NCI-H345 (cell line): Measurements from ENCODE around the gene P2RY14.
A peak's percentile ranks its signal among the peaks of the same experiment; 100 is the strongest.

Source experiments
- DNase-seq: peaks from one replicate; lab custom pipeline; 2025; lab: John Stamatoyannopoulos, UW

P2RY14 gene

GRCh38 chr3:151300539-151300938 lies 22.2 kb upstream of the P2RY14 start:
- DNase-seq, result no peak

DNA sequence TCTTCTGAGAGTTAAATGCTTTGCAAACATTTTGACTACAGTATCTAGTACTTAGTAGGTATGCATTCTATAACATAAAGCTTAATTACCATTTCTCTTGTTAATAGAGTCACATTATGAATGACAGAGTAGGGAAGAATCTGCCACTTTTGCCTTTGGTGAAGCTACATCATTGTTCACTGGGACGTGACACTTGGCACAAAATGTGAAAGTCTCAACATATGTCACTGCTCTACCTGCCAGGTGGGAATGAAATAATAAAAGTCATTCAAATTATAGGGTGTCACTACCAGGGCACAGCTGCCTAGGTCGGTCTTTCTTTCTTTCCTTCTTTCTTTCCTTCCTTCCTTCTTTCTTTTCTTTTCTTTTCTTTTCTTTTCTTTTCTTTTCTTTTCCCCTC lies 20.7 kb upstream of the P2RY14 start:
- no peak for DNase-seq

DNA sequence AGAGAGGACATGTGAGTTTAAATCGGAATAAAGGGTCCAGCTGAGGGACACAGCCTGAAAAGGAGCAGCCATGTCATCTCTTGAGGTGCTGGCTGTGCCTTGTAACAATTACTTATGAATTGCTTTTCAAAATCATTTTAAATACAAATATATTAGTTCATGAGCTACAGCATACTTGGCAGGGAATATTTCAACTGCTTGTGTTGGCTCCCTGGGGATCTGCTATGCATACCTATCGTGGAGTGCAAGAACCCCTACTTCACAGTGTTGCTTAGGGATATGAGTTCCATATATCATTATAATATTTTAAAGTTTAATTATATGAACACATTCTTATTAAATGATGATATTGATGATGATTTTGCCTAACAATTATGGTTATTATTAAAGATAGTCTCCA lies 19.1 kb upstream of the P2RY14 start:
- no peak for DNase-seq

DNA sequence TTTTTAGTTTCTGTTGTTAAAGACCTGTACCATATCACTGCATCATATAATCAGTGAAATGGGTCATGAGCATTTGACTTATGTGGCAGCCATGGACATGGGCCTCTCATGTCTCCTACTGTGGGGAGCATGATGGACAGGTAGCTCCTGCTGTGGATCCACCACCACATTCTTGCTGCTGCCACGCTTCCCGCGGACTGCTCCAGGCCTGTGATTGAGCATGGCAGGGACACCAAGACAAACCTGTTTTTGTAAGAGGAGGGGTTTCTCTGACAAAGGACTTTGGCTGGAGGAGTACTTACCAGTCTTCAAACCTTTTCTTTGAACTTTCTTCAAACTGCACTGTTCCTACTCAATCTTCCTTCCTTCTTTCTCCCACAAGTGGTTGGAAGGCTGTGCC lies 17.9 kb upstream of the P2RY14 start:
- no peak for DNase-seq

DNA sequence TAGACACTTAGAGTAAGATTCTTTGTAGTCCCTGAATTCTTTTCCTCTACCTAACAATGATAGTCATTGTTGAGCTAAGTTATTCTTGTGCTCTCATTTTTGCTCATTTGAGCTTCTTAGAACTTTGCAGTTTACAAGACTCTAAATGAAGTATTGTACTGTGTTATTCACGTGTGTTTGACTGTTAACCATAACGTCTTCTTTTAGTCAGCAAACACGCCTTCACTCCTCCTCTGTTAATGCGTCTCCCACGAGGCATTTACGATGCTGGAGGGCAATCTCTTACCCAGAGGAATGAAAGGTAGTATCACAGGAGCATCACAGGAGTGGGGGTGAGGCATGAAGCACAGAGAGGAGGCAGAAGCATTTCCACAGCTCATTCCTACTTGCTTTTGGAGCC lies 14.8 kb upstream of the P2RY14 start:
- no peak for DNase-seq

GRCh38 chr3:151290673-151291072 lies 12.3 kb upstream of the P2RY14 start:
- no peak for DNase-seq

GRCh38 chr3:151289445-151289844 lies 11.1 kb upstream of the P2RY14 start:
- DNase-seq, result no peak

DNA sequence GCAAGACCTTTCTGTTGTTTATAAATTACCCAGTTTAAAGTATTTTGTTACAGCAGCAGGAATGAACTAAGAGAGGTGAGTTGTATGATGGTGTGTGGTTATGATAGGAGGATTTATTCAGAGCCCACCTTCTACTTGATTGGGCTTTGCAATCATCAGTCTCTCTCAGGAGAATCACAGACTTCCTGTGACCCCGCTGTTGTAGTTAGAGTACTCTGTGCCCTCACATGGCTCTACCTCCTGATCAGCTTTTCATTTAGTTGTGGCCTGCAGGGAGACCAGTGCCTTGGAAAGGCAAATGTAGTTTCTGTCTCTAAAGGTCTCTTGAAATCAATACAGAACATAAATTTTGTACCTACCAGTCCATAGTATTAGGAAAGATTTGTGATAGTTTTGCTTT lies 7.6 kb upstream of the P2RY14 start:
- no peak for DNase-seq

GRCh38 chr3:151283907-151284461 lies 5.6 kb upstream of the P2RY14 start:
- no peak for DNase-seq

GRCh38 chr3:151283387-151283786 lies 5.0 kb upstream of the P2RY14 start:
- no peak for DNase-seq

DNA sequence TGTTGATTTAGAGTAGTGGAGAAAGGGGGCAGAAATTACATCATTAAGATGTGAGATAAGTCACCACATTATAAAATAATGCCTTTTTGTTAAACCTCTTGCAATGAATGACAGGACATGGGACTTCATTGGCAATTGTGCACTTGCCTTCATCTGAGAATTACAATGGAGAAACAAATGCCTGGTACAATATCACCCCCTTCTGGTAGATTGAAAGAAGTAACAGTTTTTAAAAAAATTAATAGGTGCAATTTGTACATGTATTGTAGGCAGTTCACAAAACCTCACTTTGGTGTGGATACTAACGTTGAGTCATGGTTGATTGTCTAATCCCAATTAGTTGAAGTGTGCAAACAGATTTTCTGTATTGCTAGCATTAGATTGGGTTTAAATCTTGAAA lies 4.6 kb upstream of the P2RY14 start:
- peak; percentile 6 for DNase-seq

GRCh38 chr3:151281671-151282324 lies 3.5 kb upstream of the P2RY14 start:
- no peak for DNase-seq

DNA sequence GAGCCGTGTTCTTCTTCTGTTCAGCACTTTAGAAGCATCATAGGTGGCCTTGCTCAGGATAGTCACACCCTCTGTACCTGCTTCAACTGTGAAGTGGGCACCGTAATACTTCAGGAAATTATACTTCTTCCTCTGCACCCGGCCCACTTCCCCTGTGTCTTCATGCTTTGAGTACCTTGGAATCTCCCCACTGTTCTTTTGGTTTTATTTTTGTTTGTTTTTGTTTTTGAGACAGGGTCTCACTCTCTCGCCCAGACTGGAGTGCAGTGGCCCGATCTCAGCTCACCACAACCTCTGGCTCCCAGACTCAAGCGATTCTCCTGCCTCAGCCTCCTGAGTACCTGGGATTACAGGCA lies 1.7 kb downstream of the P2RY14 start:
- DNase-seq, result no peak

DNA sequence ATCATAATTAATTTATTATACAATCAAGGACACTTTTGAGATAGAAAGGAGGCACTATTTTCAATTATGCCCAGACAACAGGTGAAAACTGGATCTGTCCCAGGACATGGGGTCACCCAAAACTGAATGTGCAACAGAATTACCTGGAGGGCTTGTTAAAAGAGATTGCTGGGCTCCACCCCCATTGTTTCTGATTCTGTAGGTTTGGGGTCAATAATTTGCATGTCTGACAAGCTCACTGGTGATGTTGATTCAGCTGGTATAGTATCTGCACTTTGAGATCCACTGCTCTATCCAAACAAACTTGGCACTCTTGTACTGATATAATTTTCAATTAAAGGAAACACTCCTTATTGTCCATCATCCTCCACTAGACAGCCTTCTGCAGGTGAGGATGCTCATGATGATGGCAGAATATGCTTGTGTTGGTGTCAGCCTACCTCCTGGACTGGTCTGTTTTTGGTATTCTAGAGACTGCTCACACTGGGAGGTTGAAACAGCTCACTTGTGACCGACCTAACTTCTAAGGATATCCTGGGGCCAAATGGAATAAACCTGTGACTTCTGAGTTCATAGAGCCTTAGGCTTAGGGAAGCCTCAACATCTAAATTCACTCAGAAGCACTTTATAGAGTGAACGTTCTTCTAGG lies 2.2 kb downstream of the P2RY14 start:
- DNase-seq, result no peak

DNA sequence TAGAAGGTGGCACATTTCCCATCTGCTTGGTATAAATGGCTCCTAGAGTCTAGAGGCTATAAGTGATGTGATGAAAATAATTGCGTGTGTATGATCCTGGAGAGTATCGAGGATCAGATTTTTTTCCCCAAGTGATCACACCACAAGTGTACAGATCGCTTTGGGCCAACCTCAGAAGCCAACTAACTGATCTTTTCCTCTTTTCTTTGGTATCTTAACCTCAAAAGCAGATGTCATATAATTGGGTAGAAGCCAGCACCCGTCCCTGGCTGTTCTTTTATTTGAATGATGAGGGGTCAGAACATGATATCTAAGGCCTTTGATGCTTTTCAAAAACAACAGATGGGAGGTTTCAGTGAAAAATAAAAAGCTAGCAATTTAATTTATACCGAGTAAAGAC lies 3.3 kb downstream of the P2RY14 start:
- DNase-seq, result no peak

GRCh38 chr3:151269631-151270030 lies 8.7 kb downstream of the P2RY14 start:
- no peak for DNase-seq

DNA sequence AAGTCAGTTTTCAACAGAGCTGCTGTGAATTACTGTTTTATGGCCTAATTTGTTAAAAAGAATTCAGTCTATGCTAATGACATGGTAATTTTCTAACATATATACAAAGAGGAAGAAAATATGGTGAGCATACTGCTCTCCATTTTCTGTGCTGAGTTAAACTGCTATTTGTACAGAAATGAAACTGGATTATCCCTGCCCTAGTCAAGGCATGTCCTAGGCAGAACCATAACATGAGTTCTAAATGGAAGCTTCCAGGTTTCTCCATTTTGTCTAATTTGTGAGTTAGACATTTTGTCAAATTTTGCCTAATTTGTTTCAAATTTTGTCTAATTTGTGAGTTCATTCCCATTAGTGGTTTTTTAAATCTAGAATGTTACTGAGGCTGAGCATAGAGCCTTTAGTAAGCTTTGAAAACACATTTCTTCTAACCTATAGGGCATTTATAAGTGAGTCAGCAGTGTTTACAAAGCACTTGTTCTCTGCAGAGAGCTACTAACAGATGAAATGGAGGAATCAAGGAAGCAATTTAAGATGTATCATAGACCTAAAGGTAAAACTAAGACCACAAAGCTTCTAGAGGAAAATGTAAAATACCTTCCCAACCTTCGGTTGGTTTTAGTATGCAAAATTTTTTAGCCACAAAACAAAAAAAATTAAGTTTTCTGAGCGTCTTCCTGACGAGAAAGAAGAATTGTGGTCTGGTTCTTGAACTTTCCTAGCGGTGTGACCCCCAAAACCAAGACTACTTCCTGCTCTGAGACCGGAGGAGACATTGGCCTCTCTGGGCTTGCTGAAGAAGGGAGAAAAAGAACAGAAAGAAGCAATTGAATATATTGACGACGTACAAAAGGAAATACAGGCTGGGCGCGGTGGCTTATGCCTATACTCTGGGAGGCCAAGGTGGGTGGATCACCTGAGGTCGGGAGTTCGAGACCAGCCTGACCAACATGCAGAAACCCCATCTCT lies 9.8 kb downstream of the P2RY14 start:
- no peak for DNase-seq

DNA sequence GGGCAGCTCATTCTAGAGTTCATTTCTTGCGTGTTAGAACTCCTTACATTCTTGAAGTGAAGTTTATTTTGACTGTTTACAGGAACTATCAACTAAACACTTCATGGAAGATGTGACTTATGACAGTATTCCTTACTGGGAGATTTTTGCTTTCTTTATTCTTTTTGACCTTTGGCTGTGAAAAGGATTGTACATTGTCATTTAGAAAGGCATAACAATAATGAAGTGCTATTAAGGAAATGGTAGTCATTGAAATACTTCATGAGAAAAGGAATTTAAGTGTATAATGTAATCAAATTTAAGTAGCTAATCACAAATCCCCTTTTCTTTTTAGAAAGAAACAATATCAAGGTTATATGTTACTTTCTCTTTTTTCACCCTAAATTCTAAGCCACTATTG lies 11.3 kb downstream of the P2RY14 start:
- DNase-seq, result no peak

DNA sequence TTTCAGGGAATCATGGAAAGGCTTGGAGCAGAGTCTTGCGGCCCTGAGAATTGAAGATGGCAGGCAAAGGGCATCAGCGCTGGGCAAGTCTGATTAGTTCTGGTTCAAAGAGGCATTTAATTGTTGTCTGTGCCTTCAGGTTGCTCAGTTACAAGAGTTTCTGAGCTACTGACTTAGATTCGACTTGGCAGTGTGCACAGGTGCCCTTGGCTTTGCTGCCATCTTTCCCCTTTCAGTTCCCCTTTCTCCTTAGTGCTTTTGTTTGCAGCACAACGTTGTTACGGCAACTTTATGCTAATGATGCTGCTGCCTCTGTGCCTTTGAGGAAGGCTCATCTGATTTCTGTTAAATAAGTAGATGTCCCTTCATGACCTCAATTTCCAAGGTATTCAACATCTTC lies 12.5 kb downstream of the P2RY14 start:
- DNase-seq, result no peak

DNA sequence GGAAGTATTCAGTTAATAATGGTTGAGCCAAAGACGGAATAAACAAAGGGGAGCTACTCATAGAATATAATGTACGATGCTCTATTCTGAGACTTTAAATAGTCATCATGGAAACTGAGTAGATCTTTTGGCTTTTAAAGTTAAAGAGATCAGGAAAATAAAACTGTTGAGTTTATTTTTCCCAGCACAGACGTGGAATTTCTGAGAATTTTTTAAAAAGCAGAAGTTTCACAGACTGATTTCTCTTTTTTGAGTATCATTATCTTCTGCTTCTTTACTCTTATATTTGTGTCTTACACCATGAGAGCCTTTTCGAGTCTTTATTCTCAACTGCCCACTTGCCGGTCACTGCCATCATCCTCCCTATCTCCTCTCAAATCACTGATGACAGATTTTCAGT lies 13.2 kb downstream of the P2RY14 start:
- no peak for DNase-seq

GRCh38 chr3:151264605-151265004 lies 13.7 kb downstream of the P2RY14 start:
- DNase-seq, result no peak

- DNase-seq, result no peak
These were observed 15.3 kb downstream of the P2RY14 start for GRCh38 chr3:151262871-151263525.
